Neural progenitor cell (in vitro differentiated cells): ENCODE measurements around the gene WIZ.

Experiments used
- CTCF ChIP-seq: fragments of 200-600 bp; sonication (generic); IDR thresholded peaks from 2 replicates; pipeline ENCODE4 v1.5.1; 2017; ENCODE audit warnings: antibody characterized with exemption, mild to moderate bottlenecking
- EZH2 ChIP-seq: fragments of 200-600 bp; sonication (generic); IDR thresholded peaks from 2 replicates; pipeline ENCODE4 v1.6.1; 2017; ENCODE audit warnings: antibody characterized with exemption, mild to moderate bottlenecking, moderate library complexity

DNA sequence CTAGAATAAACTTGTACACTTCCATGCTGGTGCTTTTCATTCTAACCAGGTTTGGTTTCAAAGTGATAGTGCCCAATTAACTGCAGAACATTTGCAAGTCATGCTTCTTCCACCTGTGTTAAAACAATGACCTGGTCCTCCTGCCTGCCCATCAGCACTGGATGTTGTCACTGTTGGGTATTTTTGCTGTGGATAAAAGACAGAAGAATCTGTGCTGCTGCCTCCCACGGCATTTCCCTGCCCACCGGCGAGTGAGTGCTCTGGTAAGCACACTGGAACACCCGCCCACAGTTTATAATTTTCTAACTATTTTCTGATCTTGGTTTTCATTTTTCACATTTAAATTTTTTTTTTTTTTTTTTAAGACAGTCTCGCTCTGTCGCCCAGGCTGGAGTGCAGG, 67.9 kb downstream of the WIZ start:
- no peak for TF ChIP-seq CTCF
- no peak for TF ChIP-seq EZH2
